ENCODE measurements around the gene TUBB2B. TPM values are rescaled to one million over a fixed set of nuclear protein-coding genes. Genes with fewer than 3 reads are reported as not detected.
A peak's percentile ranks its signal among the peaks of the same experiment; 100 is the strongest.

The TUBB2B gene
- total and polyA plus RNA-seq, 9 of the 15 experiments (the other 6 are each of a cell fraction or from before 2014, with no cell fraction given), result 0.11 to 9.7 (median 4.6) TPM

DNA sequence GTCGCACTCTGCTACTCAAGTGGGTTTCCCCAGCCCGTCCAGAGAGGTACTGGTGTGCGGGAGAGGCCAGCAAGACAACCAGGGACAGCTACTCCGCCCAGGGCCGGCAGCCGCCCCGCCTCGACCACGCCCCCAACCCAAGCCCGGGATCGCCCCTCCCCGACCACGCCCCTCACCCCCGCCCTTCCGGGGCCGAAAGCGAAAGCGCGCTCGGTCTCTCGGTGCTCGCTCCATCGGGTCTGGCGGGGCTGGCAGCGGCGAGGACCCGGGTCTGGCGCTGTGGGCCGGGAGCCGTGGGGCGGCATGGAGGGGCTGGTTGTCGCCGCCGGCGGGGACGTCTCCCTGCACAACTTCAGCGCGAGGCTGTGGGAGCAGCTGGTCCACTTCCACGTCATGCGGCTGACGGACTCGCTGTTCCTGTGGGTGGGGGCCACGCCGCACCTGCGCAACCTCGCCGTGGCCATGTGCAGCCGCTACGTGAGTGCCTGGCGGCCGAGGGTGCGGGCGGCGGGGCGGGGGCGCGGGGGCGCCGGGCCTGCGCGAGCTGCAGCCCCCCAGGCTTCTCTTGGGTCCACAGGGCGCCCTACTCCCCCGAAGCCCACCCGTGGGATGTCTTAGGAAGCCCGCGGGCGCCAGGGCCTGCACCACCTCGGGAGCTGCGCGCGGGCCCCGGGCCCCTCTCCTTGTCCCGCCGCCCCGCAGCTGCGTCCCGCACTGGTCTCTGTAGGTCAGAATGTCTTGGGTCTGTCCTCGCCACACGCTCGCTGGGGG, 31.5 kb upstream of the TUBB2B start, which contains the start of gene PSMG4 (continued):
- TF ChIP-seq, protein P1, sequence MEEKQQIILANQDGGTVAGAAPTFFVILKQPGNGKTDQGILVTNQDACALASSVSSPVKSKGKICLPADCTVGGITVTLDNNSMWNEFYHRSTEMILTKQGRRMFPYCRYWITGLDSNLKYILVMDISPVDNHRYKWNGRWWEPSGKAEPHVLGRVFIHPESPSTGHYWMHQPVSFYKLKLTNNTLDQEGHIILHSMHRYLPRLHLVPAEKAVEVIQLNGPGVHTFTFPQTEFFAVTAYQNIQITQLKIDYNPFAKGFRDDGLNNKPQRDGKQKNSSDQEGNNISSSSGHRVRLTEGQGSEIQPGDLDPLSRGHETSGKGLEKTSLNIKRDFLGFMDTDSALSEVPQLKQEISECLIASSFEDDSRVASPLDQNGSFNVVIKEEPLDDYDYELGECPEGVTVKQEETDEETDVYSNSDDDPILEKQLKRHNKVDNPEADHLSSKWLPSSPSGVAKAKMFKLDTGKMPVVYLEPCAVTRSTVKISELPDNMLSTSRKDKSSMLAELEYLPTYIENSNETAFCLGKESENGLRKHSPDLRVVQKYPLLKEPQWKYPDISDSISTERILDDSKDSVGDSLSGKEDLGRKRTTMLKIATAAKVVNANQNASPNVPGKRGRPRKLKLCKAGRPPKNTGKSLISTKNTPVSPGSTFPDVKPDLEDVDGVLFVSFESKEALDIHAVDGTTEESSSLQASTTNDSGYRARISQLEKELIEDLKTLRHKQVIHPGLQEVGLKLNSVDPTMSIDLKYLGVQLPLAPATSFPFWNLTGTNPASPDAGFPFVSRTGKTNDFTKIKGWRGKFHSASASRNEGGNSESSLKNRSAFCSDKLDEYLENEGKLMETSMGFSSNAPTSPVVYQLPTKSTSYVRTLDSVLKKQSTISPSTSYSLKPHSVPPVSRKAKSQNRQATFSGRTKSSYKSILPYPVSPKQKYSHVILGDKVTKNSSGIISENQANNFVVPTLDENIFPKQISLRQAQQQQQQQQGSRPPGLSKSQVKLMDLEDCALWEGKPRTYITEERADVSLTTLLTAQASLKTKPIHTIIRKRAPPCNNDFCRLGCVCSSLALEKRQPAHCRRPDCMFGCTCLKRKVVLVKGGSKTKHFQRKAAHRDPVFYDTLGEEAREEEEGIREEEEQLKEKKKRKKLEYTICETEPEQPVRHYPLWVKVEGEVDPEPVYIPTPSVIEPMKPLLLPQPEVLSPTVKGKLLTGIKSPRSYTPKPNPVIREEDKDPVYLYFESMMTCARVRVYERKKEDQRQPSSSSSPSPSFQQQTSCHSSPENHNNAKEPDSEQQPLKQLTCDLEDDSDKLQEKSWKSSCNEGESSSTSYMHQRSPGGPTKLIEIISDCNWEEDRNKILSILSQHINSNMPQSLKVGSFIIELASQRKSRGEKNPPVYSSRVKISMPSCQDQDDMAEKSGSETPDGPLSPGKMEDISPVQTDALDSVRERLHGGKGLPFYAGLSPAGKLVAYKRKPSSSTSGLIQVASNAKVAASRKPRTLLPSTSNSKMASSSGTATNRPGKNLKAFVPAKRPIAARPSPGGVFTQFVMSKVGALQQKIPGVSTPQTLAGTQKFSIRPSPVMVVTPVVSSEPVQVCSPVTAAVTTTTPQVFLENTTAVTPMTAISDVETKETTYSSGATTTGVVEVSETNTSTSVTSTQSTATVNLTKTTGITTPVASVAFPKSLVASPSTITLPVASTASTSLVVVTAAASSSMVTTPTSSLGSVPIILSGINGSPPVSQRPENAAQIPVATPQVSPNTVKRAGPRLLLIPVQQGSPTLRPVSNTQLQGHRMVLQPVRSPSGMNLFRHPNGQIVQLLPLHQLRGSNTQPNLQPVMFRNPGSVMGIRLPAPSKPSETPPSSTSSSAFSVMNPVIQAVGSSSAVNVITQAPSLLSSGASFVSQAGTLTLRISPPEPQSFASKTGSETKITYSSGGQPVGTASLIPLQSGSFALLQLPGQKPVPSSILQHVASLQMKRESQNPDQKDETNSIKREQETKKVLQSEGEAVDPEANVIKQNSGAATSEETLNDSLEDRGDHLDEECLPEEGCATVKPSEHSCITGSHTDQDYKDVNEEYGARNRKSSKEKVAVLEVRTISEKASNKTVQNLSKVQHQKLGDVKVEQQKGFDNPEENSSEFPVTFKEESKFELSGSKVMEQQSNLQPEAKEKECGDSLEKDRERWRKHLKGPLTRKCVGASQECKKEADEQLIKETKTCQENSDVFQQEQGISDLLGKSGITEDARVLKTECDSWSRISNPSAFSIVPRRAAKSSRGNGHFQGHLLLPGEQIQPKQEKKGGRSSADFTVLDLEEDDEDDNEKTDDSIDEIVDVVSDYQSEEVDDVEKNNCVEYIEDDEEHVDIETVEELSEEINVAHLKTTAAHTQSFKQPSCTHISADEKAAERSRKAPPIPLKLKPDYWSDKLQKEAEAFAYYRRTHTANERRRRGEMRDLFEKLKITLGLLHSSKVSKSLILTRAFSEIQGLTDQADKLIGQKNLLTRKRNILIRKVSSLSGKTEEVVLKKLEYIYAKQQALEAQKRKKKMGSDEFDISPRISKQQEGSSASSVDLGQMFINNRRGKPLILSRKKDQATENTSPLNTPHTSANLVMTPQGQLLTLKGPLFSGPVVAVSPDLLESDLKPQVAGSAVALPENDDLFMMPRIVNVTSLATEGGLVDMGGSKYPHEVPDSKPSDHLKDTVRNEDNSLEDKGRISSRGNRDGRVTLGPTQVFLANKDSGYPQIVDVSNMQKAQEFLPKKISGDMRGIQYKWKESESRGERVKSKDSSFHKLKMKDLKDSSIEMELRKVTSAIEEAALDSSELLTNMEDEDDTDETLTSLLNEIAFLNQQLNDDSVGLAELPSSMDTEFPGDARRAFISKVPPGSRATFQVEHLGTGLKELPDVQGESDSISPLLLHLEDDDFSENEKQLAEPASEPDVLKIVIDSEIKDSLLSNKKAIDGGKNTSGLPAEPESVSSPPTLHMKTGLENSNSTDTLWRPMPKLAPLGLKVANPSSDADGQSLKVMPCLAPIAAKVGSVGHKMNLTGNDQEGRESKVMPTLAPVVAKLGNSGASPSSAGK (IDR thresholded peaks at IDR 0.05), result peak; percentile 41
- TF ChIP-seq ZNF717 (CRISPR knock-in tag; IDR thresholded peaks at IDR 0.05) (no peak), POLR2A (conservative IDR thresholded peaks at IDR 0.05) (peak; percentile 86), DMBX1 (CRISPR knock-in tag; IDR thresholded peaks at IDR 0.05; ENCODE audit: borderline replicate concordance) (peak; percentile 14; the same call in 1 of the 2 replicates), SRSF1 (IDR thresholded peaks at IDR 0.05; ENCODE audit: low read depth, low read length) (no peak), ZFP1 (CRISPR knock-in tag; IDR thresholded peaks at IDR 0.05) (no peak), ZNF140 (CRISPR knock-in tag; IDR thresholded peaks at IDR 0.05) (no peak), ZNF76 (CRISPR knock-in tag; IDR thresholded peaks at IDR 0.05; ENCODE audit: borderline replicate concordance) (peak; percentile 30; the same call in 1 of the 2 replicates), ZNF79 (CRISPR knock-in tag; IDR thresholded peaks at IDR 0.05; ENCODE audit: low read depth) (no peak)
- TF ChIP-seq, protein P2, sequence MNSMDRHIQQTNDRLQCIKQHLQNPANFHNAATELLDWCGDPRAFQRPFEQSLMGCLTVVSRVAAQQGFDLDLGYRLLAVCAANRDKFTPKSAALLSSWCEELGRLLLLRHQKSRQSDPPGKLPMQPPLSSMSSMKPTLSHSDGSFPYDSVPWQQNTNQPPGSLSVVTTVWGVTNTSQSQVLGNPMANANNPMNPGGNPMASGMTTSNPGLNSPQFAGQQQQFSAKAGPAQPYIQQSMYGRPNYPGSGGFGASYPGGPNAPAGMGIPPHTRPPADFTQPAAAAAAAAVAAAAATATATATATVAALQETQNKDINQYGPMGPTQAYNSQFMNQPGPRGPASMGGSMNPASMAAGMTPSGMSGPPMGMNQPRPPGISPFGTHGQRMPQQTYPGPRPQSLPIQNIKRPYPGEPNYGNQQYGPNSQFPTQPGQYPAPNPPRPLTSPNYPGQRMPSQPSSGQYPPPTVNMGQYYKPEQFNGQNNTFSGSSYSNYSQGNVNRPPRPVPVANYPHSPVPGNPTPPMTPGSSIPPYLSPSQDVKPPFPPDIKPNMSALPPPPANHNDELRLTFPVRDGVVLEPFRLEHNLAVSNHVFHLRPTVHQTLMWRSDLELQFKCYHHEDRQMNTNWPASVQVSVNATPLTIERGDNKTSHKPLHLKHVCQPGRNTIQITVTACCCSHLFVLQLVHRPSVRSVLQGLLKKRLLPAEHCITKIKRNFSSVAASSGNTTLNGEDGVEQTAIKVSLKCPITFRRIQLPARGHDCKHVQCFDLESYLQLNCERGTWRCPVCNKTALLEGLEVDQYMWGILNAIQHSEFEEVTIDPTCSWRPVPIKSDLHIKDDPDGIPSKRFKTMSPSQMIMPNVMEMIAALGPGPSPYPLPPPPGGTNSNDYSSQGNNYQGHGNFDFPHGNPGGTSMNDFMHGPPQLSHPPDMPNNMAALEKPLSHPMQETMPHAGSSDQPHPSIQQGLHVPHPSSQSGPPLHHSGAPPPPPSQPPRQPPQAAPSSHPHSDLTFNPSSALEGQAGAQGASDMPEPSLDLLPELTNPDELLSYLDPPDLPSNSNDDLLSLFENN (IDR thresholded peaks at IDR 0.05; ENCODE audit: low read depth in 2 of 2, low read length in 2 of 2), result peak in 1 of 2 experiments; percentile 92; a peak in 2 of 4 replicates
